HG03378 (cell line): ENCODE results near the gene CACNA2D2.

ENCODE experiments used
- ATAC-seq: cut with Tn5 transposase; IDR thresholded peaks from one replicate; pipeline ENCODE4 v1.9.1; 2021; ENCODE audit warnings: mild to moderate bottlenecking, moderate library complexity; ENCODE audit not compliant: unreplicated experiment

Gene CACNA2D2

DNA sequence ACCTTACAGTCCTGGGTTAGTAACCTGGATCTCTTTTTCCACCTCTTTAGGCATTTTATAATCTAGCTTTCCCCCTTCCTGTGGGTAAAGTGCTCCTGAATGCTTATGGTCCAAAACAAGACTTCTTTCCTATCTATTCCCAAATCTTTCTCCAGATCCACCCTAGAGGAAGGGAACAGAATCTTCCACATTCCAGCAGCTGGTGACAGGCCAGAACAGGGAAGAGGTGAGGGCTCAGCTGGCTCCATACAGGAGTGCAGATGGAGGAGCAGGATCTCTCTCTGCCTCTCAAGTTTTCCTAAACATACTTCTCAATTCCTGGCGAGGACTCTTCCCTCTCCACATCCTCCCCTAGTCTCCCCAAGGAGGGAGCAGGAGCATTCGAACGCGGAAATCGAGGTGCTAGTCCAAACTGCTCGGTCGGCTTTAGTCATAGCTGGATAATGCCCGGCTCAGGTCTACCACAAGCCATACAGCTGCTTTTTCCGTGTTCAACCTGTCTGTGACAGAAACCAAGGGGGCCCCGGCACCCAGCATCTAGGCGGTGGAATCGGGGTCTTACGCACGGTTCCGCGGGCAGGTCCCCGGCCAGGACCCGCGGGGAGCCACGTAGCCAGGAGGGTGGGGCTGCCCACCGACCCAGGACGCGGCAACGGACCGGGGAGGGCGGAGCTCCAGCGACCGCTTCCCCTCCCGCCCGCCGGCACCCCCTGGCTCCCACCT is 166.8 kb downstream of the CACNA2D2 start:
- ATAC-seq: peak; percentile 15

DNA sequence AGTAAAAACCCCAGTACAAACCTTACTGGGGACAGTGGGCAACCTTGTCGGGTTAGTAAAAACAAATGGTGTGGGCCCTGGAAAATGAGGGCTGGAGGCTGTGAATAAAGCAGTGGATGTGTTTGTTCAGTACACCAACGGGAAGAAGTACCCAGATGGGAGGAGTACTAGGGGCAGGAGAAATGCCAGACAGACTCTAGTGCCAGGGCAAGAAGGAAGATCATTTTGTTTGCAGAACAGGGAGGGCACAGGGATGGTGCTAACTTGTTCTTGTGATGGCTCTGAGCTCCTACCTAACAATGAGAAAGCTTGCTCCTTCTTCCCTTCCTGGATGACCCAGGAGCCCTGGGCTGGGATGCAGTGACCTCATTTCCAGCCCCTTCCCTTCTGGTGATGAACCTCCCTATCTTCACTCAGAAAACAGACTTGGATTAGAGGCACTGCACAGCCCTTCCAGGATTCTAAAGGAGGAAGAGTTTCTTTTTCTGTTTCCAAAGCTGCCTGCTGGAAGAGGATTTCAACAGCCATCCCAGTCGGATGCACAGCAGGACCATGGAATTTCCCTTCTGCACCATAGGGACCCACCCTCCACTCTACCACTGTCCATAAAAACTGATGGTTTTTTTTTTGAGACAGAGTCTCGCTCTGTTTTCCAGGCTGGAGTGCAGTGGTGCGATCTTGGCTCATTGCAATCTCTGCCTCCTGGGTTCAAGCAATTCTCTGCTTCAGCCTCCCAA is 168.9 kb downstream of the CACNA2D2 start:
- ATAC-seq: no peak

DNA sequence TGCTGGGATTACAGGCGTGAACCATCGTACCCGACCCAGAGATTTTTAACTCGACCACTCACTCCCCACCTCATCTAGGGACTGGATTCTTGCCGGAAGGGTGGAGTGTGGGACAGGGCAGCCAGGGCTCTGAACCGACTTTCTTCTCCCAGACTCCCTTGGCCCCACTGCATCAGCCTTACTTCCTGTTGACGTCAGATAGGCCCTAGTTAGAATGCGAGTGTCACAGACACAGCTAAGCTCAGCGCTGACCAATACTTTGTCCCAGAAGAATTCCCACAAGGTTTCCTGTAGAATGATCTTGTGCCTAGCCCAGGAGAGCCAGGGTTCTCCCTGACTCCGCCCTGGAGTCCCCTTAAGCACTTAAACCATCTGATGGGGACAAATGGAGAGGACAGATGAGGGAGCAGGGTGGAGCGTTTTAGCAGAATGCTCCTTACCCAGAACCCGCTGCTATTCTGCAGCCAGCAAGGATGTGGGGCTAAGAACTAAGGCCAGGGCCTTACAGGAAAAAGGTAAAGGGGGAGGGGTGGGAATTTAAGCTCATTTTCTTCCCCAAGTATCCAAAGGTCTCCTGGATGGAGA is 169.6 kb downstream of the CACNA2D2 start:
- ATAC-seq: no peak

DNA sequence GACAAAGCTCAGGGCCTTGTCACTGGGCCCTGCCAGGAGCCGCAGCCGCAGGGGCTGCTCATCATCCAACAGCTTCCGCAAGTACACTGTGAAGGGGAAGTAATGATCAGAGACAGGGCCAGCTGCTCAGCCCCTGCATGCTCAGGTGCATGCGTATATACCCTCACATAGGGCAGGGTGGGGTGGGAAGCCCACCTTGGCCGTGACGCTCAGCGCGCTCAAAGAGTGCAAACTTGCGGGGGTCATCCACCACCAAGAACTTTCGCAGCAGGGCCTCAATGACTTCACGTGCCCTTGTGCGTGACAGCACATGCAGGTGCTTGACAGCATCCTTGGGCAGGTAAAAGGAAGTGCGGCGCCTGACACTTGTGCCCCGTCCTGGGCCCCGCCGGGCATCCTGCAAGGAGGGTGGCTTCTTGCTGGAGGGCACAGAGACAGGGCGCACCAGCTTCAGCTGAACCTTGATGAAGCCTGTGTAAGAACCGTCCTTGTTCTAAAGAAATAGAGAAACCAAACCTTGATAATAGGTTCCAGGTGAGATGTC is 172.0 kb downstream of the CACNA2D2 start:
- no peak for ATAC-seq

DNA sequence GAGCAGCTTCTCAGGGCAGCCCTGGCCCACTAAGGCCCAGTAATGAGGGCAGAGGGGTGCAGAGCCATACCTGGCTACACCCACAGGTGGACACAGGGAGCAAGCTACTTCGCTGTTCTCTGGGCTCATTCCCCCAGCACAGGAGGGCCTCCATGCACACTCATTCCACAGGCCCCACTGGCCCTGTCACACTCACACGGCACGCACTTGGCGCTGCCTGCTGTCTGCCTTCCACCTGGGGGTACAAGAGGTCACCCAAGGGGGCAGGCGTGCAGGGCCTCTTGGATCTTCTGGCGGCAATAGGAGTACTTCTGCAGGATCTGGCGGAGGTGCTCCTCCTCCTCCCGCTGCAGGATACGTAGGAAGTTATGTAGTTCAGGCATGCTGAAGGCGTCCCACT is 173.1 kb downstream of the CACNA2D2 start:
- ATAC-seq: no peak

DNA sequence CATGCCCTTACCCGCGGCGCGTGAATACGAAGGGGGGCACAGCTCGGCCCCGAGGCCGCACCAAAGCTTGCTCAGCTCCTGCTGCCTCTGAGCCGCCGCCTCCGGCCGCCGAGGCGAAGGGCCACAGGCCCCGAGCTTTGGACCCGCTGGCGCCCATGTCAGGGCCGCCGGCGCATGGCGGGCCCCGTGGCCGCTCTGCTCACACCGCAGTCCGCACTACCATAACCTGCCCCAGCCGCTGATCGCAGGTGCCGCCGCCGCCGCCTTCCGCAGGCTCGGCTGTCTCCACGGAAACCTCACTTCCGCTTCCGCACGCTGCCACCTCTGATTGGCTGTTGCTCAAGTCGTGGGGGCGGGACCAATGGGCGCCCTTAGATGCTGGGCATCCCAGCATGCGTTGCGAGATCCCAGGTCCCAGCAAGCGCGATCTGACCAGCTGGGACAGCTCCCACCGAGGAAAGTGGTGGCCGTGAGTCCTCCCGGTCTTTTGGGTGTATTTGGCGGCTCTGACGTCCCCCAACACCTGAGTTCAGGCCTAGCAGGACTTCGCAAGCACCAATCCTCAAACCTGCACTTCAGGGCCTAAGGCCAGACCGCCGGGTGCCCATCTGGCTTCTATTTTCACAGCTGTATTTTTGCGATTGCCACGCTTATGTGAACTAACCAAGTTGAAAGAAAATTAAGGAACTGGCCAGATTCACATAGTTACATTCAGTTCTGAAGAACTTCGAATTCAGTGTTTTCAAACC is 175.3 kb downstream of the CACNA2D2 start, which contains the start of gene TUSC2:
TUSC2 (minus strand) TSS at position 281 of the 749 bp plus-strand sequence; CDS start at position 157, 124 bp downstream.
- peak; percentile 74 for ATAC-seq

DNA sequence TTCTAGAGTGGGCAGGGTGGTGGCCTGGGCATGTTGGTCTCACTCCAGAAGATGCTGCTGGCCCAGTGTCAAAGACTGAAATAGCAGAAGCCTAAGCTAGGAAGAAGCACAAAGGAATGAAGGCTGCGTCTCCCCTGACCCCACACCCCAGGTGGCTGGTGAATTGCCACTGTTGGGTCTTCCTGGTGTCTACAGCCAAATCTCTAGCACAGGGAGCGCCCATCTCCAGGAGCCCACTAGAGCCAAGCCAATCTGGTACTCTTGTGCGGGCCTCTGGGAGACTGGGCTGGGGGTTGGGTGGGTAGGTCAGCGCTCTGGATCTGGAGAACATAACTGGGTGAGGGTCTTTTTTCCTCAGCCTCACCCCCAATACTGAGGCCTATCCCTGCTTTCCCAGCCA is 176.3 kb downstream of the CACNA2D2 start:
- no peak for ATAC-seq

DNA sequence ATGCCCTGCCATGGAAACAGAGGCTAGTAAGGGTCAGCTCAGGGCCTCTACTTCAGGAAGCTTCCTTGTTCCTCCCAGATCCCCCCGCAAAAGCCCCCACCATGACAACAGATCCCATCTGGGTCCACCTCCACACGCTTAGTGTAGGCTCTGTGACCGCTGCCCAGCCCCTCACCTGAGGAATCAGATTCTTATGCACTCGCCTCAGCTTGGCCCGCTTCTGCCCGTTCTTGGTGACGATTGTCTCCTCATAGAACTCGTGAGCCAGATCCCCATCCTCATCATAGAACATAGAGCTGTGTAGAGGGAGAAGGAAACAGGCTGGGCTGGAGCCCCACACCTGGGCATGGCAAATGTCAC is 177.3 kb downstream of the CACNA2D2 start:
- no peak for ATAC-seq

DNA sequence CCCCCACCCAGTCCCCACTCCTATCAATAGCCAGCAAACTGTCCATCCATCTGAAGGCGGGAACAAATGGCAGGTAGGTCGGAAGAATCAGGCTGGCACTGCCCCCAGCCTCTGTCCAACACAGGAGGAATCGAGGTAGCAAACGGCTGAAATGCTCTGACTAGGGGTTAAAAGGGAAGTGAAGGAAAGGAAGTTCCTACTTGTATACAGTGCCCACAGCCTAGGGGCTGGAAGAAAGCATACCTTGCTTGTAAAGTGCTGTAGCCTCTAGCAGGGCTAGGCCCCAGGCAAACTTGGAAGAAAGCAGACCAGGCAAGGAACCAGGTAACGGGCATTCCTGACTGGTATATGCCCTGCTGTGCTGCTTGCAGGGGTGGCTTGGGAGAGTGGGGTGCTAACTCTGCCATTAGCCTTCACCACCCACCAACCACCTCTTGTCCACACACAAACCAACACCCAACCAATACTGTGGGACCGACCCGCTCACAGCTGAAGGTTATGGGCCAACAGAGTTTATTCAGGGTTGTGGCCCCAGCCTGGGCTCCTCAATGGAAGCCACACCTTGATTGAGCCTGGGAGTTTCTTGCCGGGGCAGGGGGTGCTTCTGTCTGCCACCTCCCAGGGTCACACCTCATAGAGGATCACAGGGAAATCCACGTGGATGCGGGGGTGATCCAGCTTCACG is 177.8 kb downstream of the CACNA2D2 start:
- no peak for ATAC-seq

DNA sequence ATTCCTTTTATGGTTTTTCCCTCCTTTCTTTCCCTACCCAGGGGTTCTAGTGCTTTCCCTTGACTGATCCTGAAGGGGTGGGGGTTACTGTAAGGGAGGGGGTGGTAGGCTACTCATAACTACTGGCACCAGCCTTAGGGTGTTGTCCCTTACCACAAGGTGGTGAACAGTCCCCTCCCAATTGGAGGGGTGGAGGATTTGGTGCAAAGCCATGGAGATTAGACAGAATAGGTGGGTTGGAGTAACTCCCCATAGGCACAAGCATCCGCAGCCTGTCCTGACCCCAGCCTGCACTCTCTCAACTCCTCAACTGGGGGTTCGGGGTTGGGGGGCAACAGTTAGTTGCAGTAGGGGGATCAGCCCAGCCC is 178.3 kb downstream of the CACNA2D2 start:
- no peak for ATAC-seq

DNA sequence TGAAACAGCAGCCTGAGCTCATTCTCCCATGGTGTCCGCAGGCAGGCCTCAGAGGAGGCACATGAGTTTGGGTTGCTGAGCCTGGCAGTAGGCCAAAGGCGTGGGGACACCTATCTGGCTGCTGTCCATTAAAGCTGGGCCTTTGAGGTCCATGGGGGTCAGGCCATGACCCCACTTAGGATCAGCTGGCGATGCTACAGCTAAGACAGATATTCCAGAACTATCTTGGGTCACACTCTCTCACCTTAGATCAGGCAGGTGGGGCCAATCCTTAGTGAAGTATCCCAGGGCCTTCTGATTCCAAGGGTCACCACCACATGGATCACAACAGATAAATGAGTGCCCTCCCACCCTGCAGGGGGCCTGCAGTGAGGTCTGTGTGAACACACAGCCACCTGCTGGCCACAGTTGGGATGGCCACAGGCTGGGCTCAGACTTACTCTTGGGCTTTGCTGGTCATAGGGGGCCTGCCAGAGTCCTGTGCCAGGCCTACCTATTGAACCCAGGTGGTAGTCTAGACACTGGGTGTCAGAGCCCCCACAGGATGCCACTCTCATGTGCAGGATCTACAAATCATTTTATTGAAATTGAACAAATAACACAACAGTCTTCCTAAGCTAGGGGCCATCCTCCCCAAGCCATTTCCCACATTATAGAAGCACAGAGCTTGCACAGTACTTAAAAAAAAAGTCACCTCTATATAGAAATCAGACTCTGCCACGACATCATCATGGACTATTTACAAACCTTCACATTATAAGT is 178.9 kb downstream of the CACNA2D2 start:
- no peak for ATAC-seq

DNA sequence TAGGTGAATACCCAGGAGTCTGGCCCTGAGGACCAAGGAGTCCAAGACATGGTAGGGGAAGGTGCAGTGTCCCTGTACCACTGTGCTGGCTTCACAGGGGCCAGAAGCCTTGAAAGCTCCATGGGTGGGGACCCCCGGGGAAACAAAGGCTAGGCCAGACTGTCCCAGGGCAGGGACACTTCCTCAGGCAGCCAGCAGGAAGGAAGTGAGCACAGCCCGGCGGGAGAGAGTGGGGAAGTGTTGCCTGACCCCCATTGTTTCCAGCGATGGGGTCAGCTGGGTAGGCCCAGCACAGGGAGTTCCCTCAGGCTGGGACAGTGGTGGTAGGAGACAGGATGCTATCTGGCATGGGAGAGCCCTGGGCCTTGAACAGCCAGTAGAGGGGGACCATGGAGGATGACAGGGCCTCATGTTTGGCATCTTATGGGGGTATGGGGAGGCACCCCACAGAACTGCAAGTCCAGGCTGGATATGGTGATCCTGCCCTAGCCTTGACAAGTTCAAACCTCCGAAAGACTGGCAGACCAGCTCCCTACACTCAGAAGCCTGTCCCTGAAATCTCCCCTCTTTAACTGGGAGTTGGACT is 179.7 kb downstream of the CACNA2D2 start:
- no peak for ATAC-seq

DNA sequence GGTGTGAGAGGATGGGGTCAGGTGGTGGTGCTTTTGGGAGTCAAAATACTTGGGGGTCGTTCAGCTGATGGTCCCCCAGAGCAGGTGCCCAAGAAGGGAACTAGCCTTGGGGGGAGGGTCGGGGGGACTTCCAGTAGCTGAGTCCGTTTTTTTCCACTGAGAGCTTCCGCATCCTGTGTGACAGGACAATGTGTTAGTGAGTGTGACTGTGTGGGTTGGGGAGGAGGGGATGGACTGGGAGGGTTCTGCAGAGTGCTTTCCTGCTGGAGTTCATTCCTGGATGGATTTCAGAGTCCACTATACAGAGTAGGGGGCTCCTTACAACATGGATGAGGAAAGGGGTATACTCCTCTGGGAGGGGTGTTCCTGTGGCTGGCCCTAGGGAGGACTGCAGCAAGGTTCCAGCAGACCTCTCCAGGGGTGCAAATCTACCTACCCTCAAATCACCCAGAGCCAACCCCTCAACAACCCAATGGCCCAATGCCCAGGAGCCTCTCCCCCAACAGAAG is 180.3 kb downstream of the CACNA2D2 start:
- ATAC-seq: no peak

DNA sequence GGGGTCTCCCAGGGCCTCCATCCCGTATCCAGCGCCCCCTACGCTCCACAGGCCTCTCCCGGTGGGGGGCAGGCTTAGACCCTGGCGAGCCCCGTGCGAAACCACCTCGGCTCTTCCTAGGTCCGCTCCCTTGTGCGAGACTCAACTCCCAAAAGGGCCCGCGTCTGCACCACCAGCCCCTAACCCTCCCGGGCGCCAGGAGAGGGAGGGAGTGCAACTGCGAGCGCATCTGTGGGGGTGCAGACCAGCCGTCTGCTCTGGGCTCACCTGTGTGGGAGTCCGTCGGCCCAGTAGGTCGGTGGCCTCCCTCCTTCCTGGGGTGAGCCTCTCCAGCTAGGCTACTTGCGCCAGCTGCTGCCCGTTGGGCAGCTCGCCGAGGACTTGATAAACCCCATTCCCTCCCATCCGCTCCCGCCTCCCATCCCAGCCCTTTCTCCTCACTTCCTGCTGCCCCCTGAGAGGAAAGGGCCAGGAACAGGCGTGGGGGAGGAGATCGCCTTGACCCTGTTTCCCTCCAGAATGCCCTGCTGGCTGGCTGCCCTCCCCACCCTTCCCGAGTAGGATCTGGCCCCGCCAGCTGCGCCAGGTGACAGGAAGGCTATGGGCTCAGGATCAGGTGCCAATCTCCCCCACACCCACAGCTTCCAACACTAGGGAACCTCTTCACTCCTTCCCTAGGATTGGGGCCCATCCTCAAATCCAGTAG is 180.9 kb downstream of the CACNA2D2 start, which contains the start of gene HYAL2:
HYAL2 (minus strand) TSS at position 360 of the 706 bp plus-strand sequence. CDS start 2,256 bp downstream, outside the sequence.
- ATAC-seq: no peak

DNA sequence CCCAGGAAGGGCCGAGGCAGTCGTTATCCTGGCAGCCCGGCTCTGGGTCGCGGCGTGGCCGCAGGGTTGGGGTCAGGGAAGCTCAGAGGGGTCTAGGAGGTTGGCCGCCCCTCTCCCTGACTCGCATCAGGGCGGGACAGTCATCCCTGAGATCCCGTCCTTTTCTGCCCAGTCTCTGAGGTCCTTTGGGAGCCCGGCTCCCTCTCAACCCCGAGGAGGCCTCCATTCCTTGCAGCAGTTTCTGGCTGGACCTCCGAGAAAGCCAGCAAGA is 181.4 kb downstream of the CACNA2D2 start:
- no peak for ATAC-seq

DNA sequence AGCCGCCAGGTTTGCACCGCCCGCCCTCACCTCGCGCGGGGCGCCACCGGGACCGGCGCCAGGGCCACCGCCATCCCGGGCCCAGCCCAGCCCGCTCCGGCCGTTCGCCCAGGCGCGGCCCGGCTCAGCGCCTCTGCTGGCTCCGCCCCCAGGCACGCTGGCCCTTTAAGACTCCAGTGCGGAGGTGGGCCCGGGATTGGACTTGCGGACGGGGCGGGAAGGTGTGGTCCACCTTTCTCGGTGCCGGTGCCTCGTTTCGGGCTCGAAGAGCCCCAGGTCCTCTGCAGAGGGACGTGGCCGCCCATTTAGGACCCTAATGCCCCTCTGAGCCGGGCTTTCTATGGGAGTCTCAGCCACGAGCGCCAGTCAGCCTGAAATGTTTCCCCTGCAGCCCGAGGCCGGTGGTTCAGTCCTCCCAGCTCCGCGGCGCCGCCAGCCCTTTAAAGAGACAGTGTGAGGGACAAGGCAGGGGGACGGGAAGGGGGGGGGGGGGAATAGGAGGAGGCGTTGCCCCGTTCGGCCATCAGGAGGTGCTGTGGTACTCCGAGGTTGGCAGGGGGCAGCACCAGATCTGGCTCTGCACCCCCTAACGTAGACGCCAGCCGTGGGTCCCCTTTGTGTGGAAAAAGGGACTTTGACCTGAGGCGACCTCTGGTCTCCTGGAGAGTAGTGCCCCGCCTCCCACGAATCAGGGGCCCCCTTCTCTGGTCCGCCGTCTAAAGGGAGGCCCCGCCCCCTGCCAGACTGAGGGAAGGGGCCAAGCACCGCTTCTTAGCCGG is 181.9 kb downstream of the CACNA2D2 start:
- ATAC-seq: peak; percentile 52

DNA sequence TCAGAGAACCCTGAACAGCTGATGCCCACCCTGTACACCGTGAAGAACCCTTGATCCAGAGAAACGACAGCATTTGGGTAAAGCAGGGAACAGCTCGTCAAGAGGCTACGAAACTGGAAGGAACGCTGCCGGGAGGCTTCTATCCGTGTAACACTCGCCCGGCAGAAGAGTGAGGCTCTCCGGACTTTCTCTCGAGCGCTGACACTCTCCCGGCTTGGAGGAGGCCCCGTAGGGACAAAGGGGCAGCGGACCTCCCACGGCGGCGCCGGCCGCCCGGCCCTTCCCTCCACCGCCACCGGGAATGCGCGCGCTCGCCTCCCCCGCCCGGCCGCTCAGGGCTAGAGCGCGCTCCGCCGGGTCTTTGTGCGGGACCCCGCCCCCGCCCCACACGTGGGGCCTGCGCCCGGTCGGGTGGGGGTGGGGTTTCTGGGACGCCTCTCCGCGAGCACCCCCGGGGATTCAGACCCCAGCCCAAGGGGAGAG is 182.5 kb downstream of the CACNA2D2 start:
- ATAC-seq: peak; percentile 25
